ENCODE measurements around the gene CHD6. TPM values are rescaled to one million over a fixed set of nuclear protein-coding genes. Genes with fewer than 3 reads are reported as not detected.

Gene CHD6
- total and polyA plus RNA-seq, 2 donors, result 11.8 to 45.7 TPM

- Histone ChIP-seq H3K4me3 (ENCODE audit: low read length in 2 of 2) (no peak overlapping the region), H3K9me3 (ENCODE audit: control insufficient read depth in 2 of 2, insufficient read depth in 1 of 2, low read length in 1 of 2) (no peaks in the 10 kb centered on the region), H3K27me3 (ENCODE audit: control insufficient read depth in 2 of 2, insufficient read depth in 1 of 2, low read length in 1 of 2) (no peaks in the 10 kb centered on the region), H3K4me1 (ENCODE audit: control insufficient read depth in 2 of 2, insufficient read depth in 2 of 2, low read length in 2 of 2) (no peaks in the 10 kb centered on the region), H3K36me3 (ENCODE audit: control insufficient read depth in 2 of 2, insufficient read depth in 2 of 2, low read length in 1 of 2) (no peaks in the 10 kb centered on the region), H3K27ac (ENCODE audit: low read depth in 1 of 2, low read length in 1 of 2) (no peak overlapping the region)
- 98% methylated on average over 1 of the region's 1 CpG for WGBS
- no peak for DNase-seq (ENCODE audit: low read depth in 6 of 9, low spot score in 9 of 9)
Observed at GRCh38 chr20:41392295-41392694, 225.9 kb downstream of the CHD6 start.

- no peaks in the 10 kb centered on the region for H3K27me3 ChIP-seq (ENCODE audit: control insufficient read depth in 2 of 2, insufficient read depth in 1 of 2, low read length in 1 of 2)
- 96% methylated on average over 10 of the region's 10 CpGs for WGBS
- no peaks in the 10 kb centered on the region for H3K36me3 ChIP-seq (ENCODE audit: control insufficient read depth in 2 of 2, insufficient read depth in 2 of 2, low read length in 1 of 2)
- H3K9me3 ChIP-seq (ENCODE audit: control insufficient read depth in 2 of 2, insufficient read depth in 1 of 2, low read length in 1 of 2), result no peaks in the 10 kb centered on the region
- H3K4me1 ChIP-seq (ENCODE audit: control insufficient read depth in 2 of 2, insufficient read depth in 2 of 2, low read length in 2 of 2), result no peaks in the 10 kb centered on the region
- no peak overlapping the region for H3K4me3 ChIP-seq (ENCODE audit: low read length in 2 of 2)
- no peak overlapping the region for H3K27ac ChIP-seq (ENCODE audit: low read depth in 1 of 2, low read length in 1 of 2)
- no peak for DNase-seq (ENCODE audit: low read depth in 6 of 9, low spot score in 9 of 9)
Observed at GRCh38 chr20:41391587-41392001, 226.6 kb downstream of the CHD6 start.

GRCh38 chr20:41390889-41391288 is 227.3 kb downstream of the CHD6 start:
- Histone ChIP-seq H3K27me3 (ENCODE audit: control insufficient read depth in 2 of 2, insufficient read depth in 1 of 2, low read length in 1 of 2) (no peaks in the 10 kb centered on the region), H3K9me3 (ENCODE audit: control insufficient read depth in 2 of 2, insufficient read depth in 1 of 2, low read length in 1 of 2) (no peaks in the 10 kb centered on the region), H3K4me1 (ENCODE audit: control insufficient read depth in 2 of 2, insufficient read depth in 2 of 2, low read length in 2 of 2) (no peaks in the 10 kb centered on the region), H3K36me3 (ENCODE audit: control insufficient read depth in 2 of 2, insufficient read depth in 2 of 2, low read length in 1 of 2) (no peaks in the 10 kb centered on the region), H3K4me3 (ENCODE audit: low read length in 2 of 2) (no peak overlapping the region), H3K27ac (ENCODE audit: low read depth in 1 of 2, low read length in 1 of 2) (no peak overlapping the region)
- DNase-seq (ENCODE audit: low read depth in 6 of 9, low spot score in 9 of 9), result no peak
- over 99% methylated on average over 3 of the region's 3 CpGs for WGBS

GRCh38 chr20:41387444-41387851 is 230.7 kb downstream of the CHD6 start:
- no peaks in the 10 kb centered on the region for H3K4me1 ChIP-seq (ENCODE audit: control insufficient read depth in 2 of 2, insufficient read depth in 2 of 2, low read length in 2 of 2)
- 62% methylated on average over 9 of the region's 9 CpGs for WGBS

GRCh38 chr20:41386502-41387427 is 231.4 kb downstream of the CHD6 start:
- H3K36me3 ChIP-seq (ENCODE audit: control insufficient read depth in 2 of 2, insufficient read depth in 2 of 2, low read length in 1 of 2), result no peaks in the 10 kb centered on the region
- no peak for DNase-seq (ENCODE audit: low read depth in 6 of 9, low spot score in 9 of 9)
- WGBS, result 93% methylated on average over 14 of the region's 14 CpGs
- H3K27me3 ChIP-seq (ENCODE audit: control insufficient read depth in 2 of 2, insufficient read depth in 1 of 2, low read length in 1 of 2), result no peaks in the 10 kb centered on the region
- H3K9me3 ChIP-seq (ENCODE audit: control insufficient read depth in 2 of 2, insufficient read depth in 1 of 2, low read length in 1 of 2), result no peaks in the 10 kb centered on the region
- no peak overlapping the region for H3K4me3 ChIP-seq (ENCODE audit: low read length in 2 of 2)
- no peaks in the 10 kb centered on the region for H3K4me1 ChIP-seq (ENCODE audit: control insufficient read depth in 2 of 2, insufficient read depth in 2 of 2, low read length in 2 of 2)
- no peak overlapping the region for H3K27ac ChIP-seq (ENCODE audit: low read depth in 1 of 2, low read length in 1 of 2)

More at GRCh38 chr20:41387444-41387851, 230.7 kb downstream of the CHD6 start:
- H3K9me3 ChIP-seq (ENCODE audit: control insufficient read depth in 2 of 2, insufficient read depth in 1 of 2, low read length in 1 of 2), result no peaks in the 10 kb centered on the region
- H3K36me3 ChIP-seq (ENCODE audit: control insufficient read depth in 2 of 2, insufficient read depth in 2 of 2, low read length in 1 of 2), result no peaks in the 10 kb centered on the region
- no peak for DNase-seq (ENCODE audit: low read depth in 6 of 9, low spot score in 9 of 9)
- no peak overlapping the region for H3K27ac ChIP-seq (ENCODE audit: low read depth in 1 of 2, low read length in 1 of 2)
- no peak overlapping the region for H3K4me3 ChIP-seq (ENCODE audit: low read length in 2 of 2)
- H3K27me3 ChIP-seq (ENCODE audit: control insufficient read depth in 2 of 2, insufficient read depth in 1 of 2, low read length in 1 of 2), result no peaks in the 10 kb centered on the region

- Histone ChIP-seq H3K4me3 (ENCODE audit: low read length in 2 of 2) (no peak overlapping the region), H3K9me3 (ENCODE audit: control insufficient read depth in 2 of 2, insufficient read depth in 1 of 2, low read length in 1 of 2) (no peaks in the 10 kb centered on the region), H3K27ac (ENCODE audit: low read depth in 1 of 2, low read length in 1 of 2) (no peak overlapping the region), H3K4me1 (ENCODE audit: control insufficient read depth in 2 of 2, insufficient read depth in 2 of 2, low read length in 2 of 2) (no peaks in the 10 kb centered on the region), H3K27me3 (ENCODE audit: control insufficient read depth in 2 of 2, insufficient read depth in 1 of 2, low read length in 1 of 2) (peaks cover 0 to 12% of the 10 kb centered on the region in 2 donors), H3K36me3 (ENCODE audit: control insufficient read depth in 2 of 2, insufficient read depth in 2 of 2, low read length in 1 of 2) (no peaks in the 10 kb centered on the region)
- DNase-seq (ENCODE audit: low read depth in 6 of 9, low spot score in 9 of 9), result no peak
- 81% methylated on average over 7 of the region's 7 CpGs for WGBS
Observed at GRCh38 chr20:41382791-41383305, 235.3 kb downstream of the CHD6 start.

- WGBS, result 71% methylated on average over 12 of the region's 12 CpGs
Observed at GRCh38 chr20:41380551-41381193, 237.5 kb downstream of the CHD6 start.

GRCh38 chr20:41379551-41379950 is 238.6 kb downstream of the CHD6 start:
- Histone ChIP-seq H3K4me3 (ENCODE audit: low read length in 2 of 2) (no peak overlapping the region), H3K27ac (ENCODE audit: low read depth in 1 of 2, low read length in 1 of 2) (no peak overlapping the region), H3K27me3 (ENCODE audit: control insufficient read depth in 2 of 2, insufficient read depth in 1 of 2, low read length in 1 of 2) (peaks cover 0 to 26% of the 10 kb centered on the region in 2 donors), H3K36me3 (ENCODE audit: control insufficient read depth in 2 of 2, insufficient read depth in 2 of 2, low read length in 1 of 2) (no peaks in the 10 kb centered on the region), H3K4me1 (ENCODE audit: control insufficient read depth in 2 of 2, insufficient read depth in 2 of 2, low read length in 2 of 2) (no peaks in the 10 kb centered on the region), H3K9me3 (ENCODE audit: control insufficient read depth in 2 of 2, insufficient read depth in 1 of 2, low read length in 1 of 2) (no peaks in the 10 kb centered on the region)
- WGBS, result 12% methylated on average over 2 of the region's 2 CpGs
- DNase-seq (ENCODE audit: low read depth in 6 of 9, low spot score in 9 of 9), result no peak

More at GRCh38 chr20:41380551-41381193, 237.5 kb downstream of the CHD6 start:
- no peak for DNase-seq (ENCODE audit: low read depth in 6 of 9, low spot score in 9 of 9)
- no peaks in the 10 kb centered on the region for H3K4me1 ChIP-seq (ENCODE audit: control insufficient read depth in 2 of 2, insufficient read depth in 2 of 2, low read length in 2 of 2)
- no peaks in the 10 kb centered on the region for H3K36me3 ChIP-seq (ENCODE audit: control insufficient read depth in 2 of 2, insufficient read depth in 2 of 2, low read length in 1 of 2)
- H3K4me3 ChIP-seq (ENCODE audit: low read length in 2 of 2), result no peak overlapping the region
- H3K27ac ChIP-seq (ENCODE audit: low read depth in 1 of 2, low read length in 1 of 2), result no peak overlapping the region
- H3K9me3 ChIP-seq (ENCODE audit: control insufficient read depth in 2 of 2, insufficient read depth in 1 of 2, low read length in 1 of 2), result no peaks in the 10 kb centered on the region
- peaks cover 0 to 25% of the 10 kb centered on the region in 2 donors for H3K27me3 ChIP-seq (ENCODE audit: control insufficient read depth in 2 of 2, insufficient read depth in 1 of 2, low read length in 1 of 2)

- Histone ChIP-seq H3K27ac (ENCODE audit: low read depth in 1 of 2, low read length in 1 of 2) (no peak overlapping the region), H3K36me3 (ENCODE audit: control insufficient read depth in 2 of 2, insufficient read depth in 2 of 2, low read length in 1 of 2) (no peaks in the 10 kb centered on the region), H3K4me1 (ENCODE audit: control insufficient read depth in 2 of 2, insufficient read depth in 2 of 2, low read length in 2 of 2) (no peaks in the 10 kb centered on the region), H3K27me3 (ENCODE audit: control insufficient read depth in 2 of 2, insufficient read depth in 1 of 2, low read length in 1 of 2) (peaks cover 0 to 32% of the 10 kb centered on the region in 2 donors), H3K4me3 (ENCODE audit: low read length in 2 of 2) (no peak overlapping the region), H3K9me3 (ENCODE audit: control insufficient read depth in 2 of 2, insufficient read depth in 1 of 2, low read length in 1 of 2) (peaks cover 0 to 2% of the 10 kb centered on the region in 2 donors)
- WGBS, result 30% methylated on average over 6 of the region's 6 CpGs
- DNase-seq (ENCODE audit: low read depth in 6 of 9, low spot score in 9 of 9), result no peak
Observed at GRCh38 chr20:41377275-41377674, 240.9 kb downstream of the CHD6 start.
